ENCODE results near the gene CYP46A1.
A peak's percentile ranks its signal among the peaks of the same experiment; 100 is the strongest.

The CYP46A1 gene

GRCh38 chr14:99649643-99650042 lies 34.5 kb upstream of the CYP46A1 start:
- no peak for DNase-seq (ENCODE audit: low read depth)
- no peak overlapping the region for H3K4me3 ChIP-seq (ENCODE audit: low read depth, low read length)
- TF ChIP-seq CTCF (IDR thresholded peaks at IDR 0.05; ENCODE audit: control insufficient read depth, extremely low read depth, insufficient read depth) = no peak

GRCh38 chr14:99650189-99650588 lies 33.9 kb upstream of the CYP46A1 start:
- no peak overlapping the region for H3K4me3 ChIP-seq (ENCODE audit: low read depth, low read length)
- DNase-seq (ENCODE audit: low read depth) = no peak
- no peak for TF ChIP-seq CTCF (IDR thresholded peaks at IDR 0.05; ENCODE audit: control insufficient read depth, extremely low read depth, insufficient read depth)

- H3K4me3 ChIP-seq (ENCODE audit: low read depth, low read length) = no peak overlapping the region
- no peak for TF ChIP-seq CTCF (IDR thresholded peaks at IDR 0.05; ENCODE audit: control insufficient read depth, extremely low read depth, insufficient read depth)
- no peak for DNase-seq (ENCODE audit: low read depth)
Measured at GRCh38 chr14:99651953-99652746, 31.9 kb upstream of the CYP46A1 start.

GRCh38 chr14:99654235-99654985 lies 29.7 kb upstream of the CYP46A1 start:
- no peak for TF ChIP-seq CTCF (IDR thresholded peaks at IDR 0.05; ENCODE audit: control insufficient read depth, extremely low read depth, insufficient read depth)
- peak; percentile 31 for DNase-seq (ENCODE audit: low read depth)
- no peak overlapping the region for H3K4me3 ChIP-seq (ENCODE audit: low read depth, low read length)

GRCh38 chr14:99655521-99655920 lies 28.6 kb upstream of the CYP46A1 start:
- no peak for TF ChIP-seq CTCF (IDR thresholded peaks at IDR 0.05; ENCODE audit: control insufficient read depth, extremely low read depth, insufficient read depth)
- no peak for DNase-seq (ENCODE audit: low read depth)
- H3K4me3 ChIP-seq (ENCODE audit: low read depth, low read length) = no peak overlapping the region

- DNase-seq (ENCODE audit: low read depth) = no peak
- no peak for TF ChIP-seq CTCF (IDR thresholded peaks at IDR 0.05; ENCODE audit: control insufficient read depth, extremely low read depth, insufficient read depth)
- H3K4me3 ChIP-seq (ENCODE audit: low read depth, low read length) = no peak overlapping the region
Measured at GRCh38 chr14:99656171-99656570, 27.9 kb upstream of the CYP46A1 start.

Data from LNCaP clone FGC (cell line).